Endothelial cell (in vitro differentiated cells): ENCODE measurements around the gene CCDC27. TPM values are rescaled to one million over a fixed set of nuclear protein-coding genes. Genes with fewer than 3 reads are reported as not detected.

Experiments used
- DNase-seq: peaks from one replicate; pipeline ENCODE4 v3.0.0; 2021; ENCODE audit warnings: low spot score
- H3K27ac Mint-ChIP-seq: one replicate; pipeline ENCODE4 v1.8.0; 2021; ENCODE audit warnings: mixed read lengths, inconsistent platforms; ENCODE audit not compliant: unreplicated experiment
- H3K27me3 Mint-ChIP-seq: one replicate; pipeline ENCODE4 v1.8.0; 2021; ENCODE audit warnings: mild to moderate bottlenecking, moderate library complexity, mixed read lengths, inconsistent platforms; ENCODE audit not compliant: unreplicated experiment
- H3K36me3 Mint-ChIP-seq: one replicate; pipeline ENCODE4 v1.8.0; 2021; ENCODE audit warnings: mild to moderate bottlenecking, low read depth, mixed read lengths, inconsistent platforms; ENCODE audit not compliant: unreplicated experiment
- H3K4me1 Mint-ChIP-seq: one replicate; pipeline ENCODE4 v1.8.0; 2021; ENCODE audit warnings: mild to moderate bottlenecking, mixed read lengths, inconsistent platforms; ENCODE audit not compliant: unreplicated experiment
- H3K4me3 Mint-ChIP-seq: one replicate; pipeline ENCODE4 v1.8.0; 2021; ENCODE audit warnings: mild to moderate bottlenecking, mixed read lengths, inconsistent platforms; ENCODE audit not compliant: unreplicated experiment
- H3K9me3 Mint-ChIP-seq: one replicate; pipeline ENCODE4 v1.8.0; 2021; ENCODE audit warnings: mixed read lengths, inconsistent platforms; ENCODE audit not compliant: unreplicated experiment
- total RNA-seq: library from RNA; stranded (reverse); fragmentation: NEBNext Ultra II Directional; extraction: Animal tissue kit (Norgen Biotek cat#: 25700); gene quantifications from one replicate; pipeline ENCODE4 v1.2.1, GENCODE V29; 2021; ENCODE audit not compliant: unreplicated experiment
- TF ChIP-seq, protein P1 (sequence below): fragments of 200-600 bp; sonication (generic); IDR thresholded peaks from one replicate; pipeline ENCODE4 v1.5.0; 2021; ENCODE audit warnings: antibody characterized with exemption; ENCODE audit not compliant: unreplicated experiment

CCDC27 gene
- total RNA-seq, 1 donor from 2014 or later = not detected

DNA sequence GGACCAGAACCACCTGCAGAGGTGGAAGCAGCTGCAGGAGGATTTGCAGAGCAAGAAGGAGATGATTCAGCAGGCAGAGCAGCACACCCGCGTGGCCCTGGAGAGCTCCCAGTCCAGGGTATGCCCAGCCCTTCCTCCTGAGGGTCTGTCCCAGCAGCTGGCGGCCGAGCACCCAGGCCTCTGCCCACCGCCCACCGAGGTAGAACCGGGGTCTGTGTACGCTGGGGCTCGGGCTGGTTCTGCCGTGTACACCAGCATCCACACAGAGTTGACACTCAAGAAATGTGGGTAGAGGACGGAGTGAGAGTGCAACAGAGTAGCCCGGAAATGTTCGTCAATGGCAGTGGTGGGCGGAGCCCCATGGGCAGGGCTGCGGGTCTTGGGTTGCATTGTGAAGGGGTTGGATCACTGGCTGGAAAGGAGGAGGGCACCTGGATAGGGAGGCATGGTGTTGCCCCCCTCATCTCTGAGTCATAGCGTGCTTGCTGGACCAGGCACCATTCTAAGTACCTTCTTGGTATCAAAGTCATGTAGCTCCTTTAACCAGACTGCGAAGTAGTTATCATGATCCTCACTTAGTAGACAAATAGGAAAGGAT is 15.2 kb downstream of the CCDC27 start:
- Mint-ChIP-seq H3K9me3 (no peaks in the 10 kb centered on the region), H3K36me3 (no peaks in the 10 kb centered on the region), H3K27ac (no peak overlapping the region), H3K4me3 (no peak overlapping the region), H3K4me1 (no peaks in the 10 kb centered on the region), H3K27me3 (peaks cover 6% of the 10 kb centered on the region)
- TF ChIP-seq, protein P1, sequence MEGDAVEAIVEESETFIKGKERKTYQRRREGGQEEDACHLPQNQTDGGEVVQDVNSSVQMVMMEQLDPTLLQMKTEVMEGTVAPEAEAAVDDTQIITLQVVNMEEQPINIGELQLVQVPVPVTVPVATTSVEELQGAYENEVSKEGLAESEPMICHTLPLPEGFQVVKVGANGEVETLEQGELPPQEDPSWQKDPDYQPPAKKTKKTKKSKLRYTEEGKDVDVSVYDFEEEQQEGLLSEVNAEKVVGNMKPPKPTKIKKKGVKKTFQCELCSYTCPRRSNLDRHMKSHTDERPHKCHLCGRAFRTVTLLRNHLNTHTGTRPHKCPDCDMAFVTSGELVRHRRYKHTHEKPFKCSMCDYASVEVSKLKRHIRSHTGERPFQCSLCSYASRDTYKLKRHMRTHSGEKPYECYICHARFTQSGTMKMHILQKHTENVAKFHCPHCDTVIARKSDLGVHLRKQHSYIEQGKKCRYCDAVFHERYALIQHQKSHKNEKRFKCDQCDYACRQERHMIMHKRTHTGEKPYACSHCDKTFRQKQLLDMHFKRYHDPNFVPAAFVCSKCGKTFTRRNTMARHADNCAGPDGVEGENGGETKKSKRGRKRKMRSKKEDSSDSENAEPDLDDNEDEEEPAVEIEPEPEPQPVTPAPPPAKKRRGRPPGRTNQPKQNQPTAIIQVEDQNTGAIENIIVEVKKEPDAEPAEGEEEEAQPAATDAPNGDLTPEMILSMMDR = no peak
- no peak for DNase-seq

DNA sequence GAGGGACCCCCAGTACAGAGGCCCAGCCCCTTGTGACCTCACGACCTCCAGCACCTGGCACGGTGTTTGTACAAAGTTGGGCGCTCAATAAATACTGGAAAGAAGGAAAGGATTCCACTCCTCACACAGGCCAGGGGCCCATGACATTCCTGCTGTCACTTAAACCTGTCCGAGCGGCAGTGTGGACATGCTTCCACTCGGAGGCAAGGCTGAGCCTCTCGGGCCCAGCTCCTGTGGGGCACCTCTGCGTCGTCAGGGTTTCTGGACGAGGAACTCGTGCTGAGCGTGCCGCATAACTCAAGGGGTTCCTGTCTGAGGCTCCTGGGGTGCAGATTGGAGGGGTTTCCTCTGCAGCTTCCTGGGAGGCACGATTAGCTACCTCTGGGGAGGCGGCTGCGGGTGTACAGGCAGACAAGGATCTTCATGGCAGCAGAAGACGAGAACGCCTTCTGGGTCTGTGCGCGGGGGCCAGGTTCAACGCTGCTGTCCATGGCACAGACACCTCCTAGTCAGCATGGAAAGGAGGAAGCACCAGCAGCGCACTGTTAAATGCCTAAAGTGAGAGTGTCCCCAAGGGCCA is 16.7 kb downstream of the CCDC27 start:
- Mint-ChIP-seq H3K4me1 (no peaks in the 10 kb centered on the region), H3K36me3 (no peaks in the 10 kb centered on the region), H3K4me3 (no peak overlapping the region), H3K9me3 (no peaks in the 10 kb centered on the region), H3K27ac (no peak overlapping the region), H3K27me3 (peaks cover 6% of the 10 kb centered on the region)
- TF ChIP-seq, protein P1 = no peak
- no peak for DNase-seq

DNA sequence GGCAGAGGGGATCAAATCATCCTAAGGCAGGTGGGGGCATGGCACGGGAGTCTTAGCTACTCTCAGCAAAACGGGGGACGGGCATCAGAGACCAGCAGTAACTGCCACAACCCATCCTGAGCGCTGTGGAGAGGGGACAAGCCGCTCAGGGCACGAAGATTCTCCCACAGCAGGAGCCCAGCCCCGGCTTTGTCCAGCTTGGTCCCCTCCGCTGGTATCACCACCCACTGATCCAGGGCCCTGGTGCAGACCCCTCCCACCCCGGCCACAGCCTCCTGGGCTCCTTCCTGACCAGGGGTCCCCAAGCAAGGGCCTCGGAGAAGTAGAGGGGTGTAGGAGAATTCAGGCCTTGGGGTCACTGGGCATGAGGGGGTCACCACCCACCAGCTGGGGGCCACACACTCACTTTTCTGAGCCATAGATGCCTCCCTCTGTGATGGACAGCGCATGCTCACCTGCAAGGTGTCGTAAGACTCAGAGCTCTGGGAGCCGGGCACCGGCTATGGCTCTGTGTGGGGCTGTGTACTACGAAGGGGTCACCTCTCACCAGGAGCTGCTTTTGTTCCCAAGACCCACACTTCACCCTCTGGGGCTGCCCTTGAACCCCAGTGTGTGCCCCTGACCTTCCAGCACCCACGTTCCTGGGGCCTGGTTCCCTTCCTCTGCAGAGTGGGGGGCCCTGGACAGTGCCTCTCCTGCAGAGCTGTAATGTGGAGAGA is 18.0 kb downstream of the CCDC27 start:
- H3K9me3 Mint-ChIP-seq = no peaks in the 10 kb centered on the region
- H3K4me1 Mint-ChIP-seq = no peaks in the 10 kb centered on the region
- TF ChIP-seq, protein P1 = no peak
- no peak overlapping the region for H3K4me3 Mint-ChIP-seq
- H3K36me3 Mint-ChIP-seq = no peaks in the 10 kb centered on the region
- H3K27me3 Mint-ChIP-seq = no peaks in the 10 kb centered on the region
- H3K27ac Mint-ChIP-seq = no peak overlapping the region
- no peak for DNase-seq

DNA sequence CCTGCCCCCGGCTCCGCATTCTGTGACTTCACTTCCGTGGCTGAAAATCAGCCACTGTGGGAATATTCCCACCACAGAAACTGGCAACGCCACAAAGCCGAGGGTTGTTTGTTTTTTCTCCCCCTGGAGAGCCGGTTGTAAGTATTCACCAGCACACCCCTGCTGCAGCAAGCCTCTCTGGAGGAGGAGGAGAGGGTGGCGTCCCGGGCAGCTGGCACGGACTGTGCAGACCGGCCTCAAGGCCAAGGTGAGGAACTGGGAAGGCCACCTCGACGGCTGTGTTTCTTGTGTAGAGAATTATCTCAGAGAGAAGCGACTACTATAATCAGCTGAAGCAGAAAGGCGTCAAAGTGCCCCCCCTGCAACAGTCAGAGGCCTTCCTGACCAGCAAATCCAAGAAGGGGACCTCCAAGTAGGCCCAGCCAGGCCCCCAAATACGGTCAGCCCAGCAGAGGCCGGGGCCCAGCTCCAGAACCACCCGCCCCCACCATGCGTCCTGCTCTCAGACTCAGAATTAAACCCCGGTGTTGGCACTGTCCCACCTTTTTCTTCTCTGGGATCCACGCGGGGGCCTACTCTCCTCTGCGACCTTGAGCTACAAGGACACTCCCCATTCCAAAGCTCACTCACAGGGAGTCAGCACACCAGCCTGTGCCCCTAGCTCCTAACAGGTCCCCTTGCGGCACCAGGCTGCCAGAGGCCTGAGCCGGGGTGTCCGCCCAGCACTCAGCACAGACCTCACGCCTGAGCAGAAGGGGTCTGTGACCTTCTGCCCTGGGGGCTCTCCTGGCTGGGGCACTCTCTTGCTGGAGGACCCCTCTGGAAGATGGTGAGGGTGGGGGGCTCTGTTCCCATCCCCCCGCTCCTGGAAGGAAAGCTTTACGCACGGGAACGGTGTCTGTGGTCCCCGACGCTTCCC is 19.1 kb downstream of the CCDC27 start:
- Mint-ChIP-seq H3K9me3 (no peaks in the 10 kb centered on the region), H3K27ac (no peak overlapping the region), H3K4me1 (no peaks in the 10 kb centered on the region), H3K27me3 (peaks cover 1% of the 10 kb centered on the region), H3K4me3 (no peak overlapping the region), H3K36me3 (no peaks in the 10 kb centered on the region)
- DNase-seq = no peak
- TF ChIP-seq, protein P1 = no peak
